ENCODE data around the gene SLC2A11.
A peak's percentile ranks its signal among the peaks of the same experiment; 100 is the strongest.
"Not testable (repeated sequence)": the region's sequence is repeated elsewhere in the genome, so short reads cannot be mapped to it uniquely, and the experiment has no call there.

The SLC2A11 gene

DNA sequence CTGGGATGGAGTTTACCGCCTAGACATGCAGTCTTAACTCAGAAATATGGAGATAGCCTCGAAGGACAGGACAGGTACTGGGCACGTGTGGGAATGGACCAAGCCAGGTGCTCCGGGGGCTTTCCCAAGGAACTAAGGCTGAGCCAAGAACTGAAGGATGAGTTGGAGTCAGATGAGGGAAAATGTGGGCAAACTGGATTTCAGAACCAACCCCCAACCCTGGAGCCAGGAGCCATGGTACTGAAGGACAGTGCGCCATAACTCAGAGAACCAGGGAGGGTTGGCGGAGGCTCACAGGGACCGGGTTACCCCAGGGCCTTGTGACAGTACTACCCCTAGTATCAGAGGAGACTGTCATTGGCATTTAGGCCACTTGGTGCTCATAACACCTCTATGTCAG, 34.1 kb downstream of the SLC2A11 start:
- no peak for DNase-seq (ENCODE audit: low read depth in 2 of 2)

DNA sequence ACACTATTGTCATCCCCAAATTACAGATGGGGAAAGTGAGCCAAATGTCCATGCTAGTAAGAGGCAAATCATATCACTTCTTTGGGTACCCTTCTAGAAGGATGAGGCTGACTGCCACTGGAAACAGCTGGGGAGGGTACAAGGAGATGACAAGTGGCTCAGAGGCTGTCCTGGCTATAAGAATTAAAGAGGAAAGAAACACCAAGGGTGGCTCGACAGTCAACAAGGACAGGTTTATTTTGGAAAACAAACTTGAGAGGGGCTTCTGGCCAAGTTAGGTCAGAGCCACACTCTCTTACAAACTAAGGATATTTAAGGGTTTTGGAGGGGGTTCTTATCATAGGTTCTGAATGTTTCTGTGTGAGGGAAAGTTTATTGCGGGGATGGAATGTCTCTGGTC, 34.5 kb downstream of the SLC2A11 start:
- DNase-seq (ENCODE audit: low read depth in 2 of 2) = no peak

DNA sequence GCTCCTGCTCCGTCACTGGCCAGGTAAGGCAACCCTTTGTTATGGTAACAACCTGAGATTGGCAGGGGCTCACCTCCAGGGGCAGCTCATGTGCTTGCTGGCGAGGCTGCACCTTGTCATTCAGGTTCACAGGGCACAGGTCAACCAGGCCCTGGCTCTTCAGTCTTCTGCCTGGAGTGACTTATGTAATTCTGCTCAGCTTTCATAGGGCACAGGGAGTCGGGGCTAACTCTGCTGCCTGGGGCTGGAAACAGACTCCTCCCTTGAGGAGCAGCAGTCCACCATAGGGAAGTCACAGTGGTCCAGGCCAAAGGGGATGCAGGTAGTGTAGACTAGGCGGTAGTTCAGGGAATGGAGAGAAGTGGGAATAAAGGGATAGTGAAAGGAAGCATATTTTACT, 35.0 kb downstream of the SLC2A11 start:
- DNase-seq (ENCODE audit: low read depth in 2 of 2) = no peak

DNA sequence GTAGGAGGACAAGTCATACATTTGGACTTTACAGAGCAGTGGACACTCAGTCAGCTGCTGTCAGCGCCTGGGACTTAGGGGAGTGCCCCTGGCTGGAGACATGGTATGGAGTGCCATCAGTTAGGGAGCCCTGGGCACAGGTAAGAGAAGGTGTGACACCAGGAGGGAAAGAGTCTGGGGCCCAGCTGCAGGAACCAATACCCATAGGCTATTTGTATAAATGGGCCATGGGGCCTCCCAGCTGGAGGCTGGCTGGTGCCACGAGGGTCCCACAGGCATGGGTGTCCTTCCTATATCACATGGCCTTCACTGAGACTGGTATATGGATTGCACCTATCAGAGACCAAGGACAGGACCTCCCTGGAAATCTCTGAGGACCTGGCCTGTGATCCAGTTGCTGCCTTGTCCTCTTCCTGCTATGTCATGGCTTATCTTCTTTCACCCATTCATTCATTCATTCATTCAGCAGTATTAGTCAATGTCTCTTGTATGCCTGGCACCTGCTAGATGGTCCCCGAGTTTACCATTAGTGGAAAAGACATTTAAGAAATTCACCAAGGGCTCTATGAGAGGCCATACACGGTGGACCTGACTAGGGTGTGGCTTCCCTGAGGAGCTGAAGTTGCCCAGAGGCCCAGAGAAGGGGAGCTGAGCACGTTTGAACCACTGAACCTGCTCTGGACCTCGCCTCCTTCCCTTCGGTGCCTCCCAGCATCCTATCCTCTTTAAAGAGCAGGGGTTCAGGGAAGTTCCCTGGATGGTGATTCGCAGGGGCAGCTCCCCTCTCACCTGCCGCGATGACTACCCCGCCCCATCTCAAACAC, 35.7 kb downstream of the SLC2A11 start:
- DNase-seq (ENCODE audit: low read depth in 2 of 2) = no peak

DNA sequence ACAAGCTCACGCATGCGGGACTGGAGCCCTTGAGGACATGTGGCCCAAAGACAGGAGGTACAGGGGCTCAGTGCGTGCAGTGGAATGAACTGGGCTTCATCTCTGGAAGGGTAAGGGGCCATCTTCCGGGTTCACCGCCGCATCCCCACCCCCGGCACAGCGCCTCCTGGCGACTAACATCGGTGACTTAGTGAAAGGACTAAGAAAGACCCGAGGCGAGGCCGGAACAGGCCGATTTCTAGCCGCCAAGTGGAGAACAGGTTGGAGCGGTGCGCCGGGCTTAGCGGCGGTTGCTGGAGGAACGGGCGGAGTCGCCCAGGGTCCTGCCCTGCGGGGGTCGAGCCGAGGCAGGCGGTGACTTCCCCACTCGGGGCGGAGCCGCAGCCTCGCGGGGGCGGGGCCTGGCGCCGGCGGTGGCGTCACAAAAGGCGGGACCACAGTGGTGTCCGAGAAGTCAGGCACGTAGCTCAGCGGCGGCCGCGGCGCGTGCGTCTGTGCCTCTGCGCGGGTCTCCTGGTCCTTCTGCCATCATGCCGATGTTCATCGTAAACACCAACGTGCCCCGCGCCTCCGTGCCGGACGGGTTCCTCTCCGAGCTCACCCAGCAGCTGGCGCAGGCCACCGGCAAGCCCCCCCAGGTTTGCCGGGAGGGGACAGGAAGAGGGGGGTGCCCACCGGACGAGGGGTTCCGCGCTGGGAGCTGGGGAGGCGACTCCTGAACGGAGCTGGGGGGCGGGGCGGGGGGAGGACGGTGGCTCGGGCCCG, 36.5 kb downstream of the SLC2A11 start, which contains the start of gene MIF:
MIF (plus strand) TSS at position 439 of the 765 bp plus-strand sequence; CDS start at position 531, 92 bp downstream.
- DNase-seq (ENCODE audit: low read depth in 2 of 2) = peak; percentile 89 to 95

DNA sequence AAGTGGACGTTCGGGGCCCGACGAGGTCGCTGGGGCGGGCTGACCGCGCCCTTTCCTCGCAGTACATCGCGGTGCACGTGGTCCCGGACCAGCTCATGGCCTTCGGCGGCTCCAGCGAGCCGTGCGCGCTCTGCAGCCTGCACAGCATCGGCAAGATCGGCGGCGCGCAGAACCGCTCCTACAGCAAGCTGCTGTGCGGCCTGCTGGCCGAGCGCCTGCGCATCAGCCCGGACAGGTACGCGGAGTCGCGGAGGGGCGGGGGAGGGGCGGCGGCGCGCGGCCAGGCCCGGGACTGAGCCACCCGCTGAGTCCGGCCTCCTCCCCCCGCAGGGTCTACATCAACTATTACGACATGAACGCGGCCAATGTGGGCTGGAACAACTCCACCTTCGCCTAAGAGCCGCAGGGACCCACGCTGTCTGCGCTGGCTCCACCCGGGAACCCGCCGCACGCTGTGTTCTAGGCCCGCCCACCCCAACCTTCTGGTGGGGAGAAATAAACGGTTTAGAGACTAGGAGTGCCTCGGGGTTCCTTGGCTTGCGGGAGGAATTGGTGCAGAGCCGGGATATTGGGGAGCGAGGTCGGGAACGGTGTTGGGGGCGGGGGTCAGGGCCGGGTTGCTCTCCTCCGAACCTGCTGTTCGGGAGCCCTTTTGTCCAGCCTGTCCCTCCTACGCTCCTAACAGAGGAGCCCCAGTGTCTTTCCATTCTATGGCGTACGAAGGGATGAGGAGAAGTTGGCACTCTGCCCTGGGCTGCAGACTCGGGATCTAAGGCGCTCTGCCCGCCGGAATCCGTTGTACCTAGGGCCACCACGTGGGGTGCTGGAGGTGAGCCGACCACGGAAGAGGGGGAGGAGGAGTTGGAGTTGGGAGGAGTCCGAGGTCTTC, 37.3 kb downstream of the SLC2A11 start:
- DNase-seq (ENCODE audit: low read depth in 2 of 2) = peak; percentile 39 to 45

DNA sequence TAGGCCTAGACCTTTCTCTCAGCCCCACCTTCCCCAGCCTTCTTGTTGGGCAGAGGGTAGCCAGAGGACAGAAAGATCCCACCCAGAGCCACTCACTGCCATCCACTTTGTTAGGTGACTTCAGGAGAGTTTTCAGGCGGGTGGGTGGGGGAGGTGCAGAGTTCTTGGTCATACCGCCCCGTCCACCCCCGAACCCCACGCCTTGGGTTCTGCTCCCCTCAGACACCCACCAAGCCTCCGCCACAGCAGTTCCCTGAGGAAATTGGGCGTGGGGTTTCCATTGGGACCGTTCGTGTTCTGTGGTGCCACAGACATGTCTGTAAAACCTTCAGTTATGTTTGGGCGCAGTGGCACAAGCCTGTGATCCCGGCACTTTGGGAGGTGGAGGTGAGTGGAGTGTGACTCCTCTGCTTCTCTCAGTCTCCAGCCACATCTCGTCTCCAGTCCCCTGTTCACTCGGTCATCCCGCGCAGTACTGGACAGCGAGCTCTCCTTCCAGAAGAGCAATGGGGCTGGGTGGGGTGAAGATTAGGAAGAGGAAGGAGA, 38.0 kb downstream of the SLC2A11 start:
- DNase-seq (ENCODE audit: low read depth in 2 of 2) = no peak

DNA sequence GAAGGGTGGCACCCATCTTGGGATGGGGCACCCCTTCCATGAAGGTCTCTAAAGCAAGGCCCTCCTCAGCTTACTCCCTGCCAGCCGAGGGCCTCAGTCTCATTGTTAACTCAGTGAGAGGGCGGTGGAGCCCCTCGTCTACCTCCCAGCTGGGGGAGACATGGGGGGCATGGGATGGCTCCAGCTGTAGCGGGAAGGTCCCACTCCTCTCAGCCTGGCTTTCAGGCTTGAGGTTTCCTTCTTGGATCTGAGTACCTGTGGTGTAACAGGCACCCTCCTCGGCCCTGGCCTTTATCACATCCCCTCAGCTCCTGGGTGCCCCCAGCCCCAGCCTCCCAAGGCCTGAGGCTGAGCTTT, 38.5 kb downstream of the SLC2A11 start:
- DNase-seq (ENCODE audit: low read depth in 2 of 2) = no peak

DNA sequence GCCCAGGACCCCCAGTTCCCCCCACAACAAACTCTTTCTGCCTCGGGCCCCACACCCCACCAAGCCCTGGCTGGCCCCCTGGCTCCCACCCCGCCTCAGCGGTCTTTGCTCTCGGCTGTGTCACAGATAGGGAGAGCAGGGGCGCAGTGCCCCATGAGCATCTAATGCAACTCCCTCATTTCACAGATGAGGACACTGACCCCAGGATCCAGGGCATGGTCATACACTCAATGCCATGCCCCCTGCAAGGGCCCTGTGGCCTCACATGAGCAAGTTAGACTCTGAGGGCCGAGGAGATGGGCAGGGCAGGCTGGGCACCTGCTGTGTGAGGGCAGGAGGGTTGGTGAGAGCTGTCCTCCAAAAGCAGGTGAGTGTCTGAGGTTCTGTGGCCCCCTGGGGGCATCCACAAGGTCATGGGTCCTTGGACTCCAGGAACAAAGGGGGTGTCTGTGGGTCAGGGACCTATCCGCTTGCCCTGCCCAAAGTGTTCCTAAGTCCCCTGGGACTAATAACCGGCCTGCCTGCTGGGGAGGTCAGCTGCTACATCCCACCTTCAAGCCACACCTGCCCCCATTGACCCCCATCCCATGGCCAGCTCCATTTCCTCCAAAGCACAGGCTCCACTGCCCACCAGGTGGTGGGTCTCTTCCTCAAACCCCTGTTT, 39.0 kb downstream of the SLC2A11 start:
- DNase-seq (ENCODE audit: low read depth in 2 of 2) = no peak

DNA sequence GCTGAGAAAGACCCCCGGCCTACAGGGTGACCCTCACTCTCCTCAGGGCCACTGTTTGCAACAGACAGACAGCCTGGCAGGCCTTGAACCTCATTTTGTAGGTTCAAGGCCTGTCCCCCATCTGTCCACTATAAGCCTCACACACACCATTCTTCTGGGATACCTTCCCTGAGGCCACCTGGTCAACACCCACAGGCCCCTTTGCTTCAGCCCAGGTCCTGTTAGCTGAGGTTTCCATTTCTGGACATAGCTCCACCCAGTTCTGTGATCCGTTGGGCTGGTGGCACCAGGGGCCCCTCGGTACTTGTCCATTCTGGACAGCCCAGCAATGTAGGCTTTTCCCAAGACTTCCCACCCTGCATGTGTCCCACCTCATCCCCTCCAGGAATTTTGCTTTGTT, 39.6 kb downstream of the SLC2A11 start:
- DNase-seq (ENCODE audit: low read depth in 2 of 2) = no peak

DNA sequence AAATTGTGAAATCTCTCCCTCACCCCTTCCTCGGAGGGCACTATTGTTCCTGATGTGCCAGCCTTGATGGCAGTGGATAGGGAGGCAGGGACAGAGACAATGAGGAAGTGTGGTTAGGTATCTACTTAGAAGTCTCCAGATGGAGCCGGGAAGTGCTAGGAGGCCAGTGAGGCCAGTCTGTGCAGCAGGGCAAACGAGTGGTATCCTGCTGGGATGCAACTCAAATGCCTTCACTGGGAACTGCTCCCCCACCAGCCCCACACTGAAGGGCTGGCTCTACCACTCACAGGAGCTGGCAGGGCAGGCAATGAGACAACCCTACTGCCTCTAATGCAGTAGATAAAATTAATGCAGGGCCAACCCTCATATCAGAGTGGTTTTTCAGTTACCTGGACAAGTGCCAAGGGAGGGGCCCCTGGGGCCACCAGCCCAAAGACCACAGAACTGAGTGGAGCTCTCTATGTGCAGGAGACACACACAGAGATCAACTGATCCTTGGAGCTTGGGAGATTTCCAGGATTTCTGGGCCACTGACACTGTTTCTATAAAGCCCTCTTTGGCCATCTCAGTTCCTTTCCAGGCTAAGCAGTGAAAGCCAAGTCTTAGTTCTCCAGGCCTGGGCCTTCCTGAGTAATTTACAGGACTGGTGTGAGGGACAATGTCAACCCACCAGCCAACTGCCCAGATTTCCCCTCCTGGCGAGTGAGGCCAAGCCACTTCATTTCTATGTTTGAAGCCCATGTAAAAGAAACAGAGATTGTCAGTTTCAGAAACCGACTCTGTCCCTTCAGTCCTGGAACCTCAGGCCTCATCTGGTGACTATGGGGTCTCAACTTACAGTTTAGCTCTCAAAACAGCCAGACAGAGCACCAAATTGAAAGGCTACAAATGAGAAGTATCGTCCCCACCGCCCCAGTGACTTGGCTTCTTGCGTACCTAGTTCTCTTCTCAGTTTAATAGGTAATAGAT, 40.6 kb downstream of the SLC2A11 start:
- no peak for DNase-seq (ENCODE audit: low read depth in 2 of 2)

DNA sequence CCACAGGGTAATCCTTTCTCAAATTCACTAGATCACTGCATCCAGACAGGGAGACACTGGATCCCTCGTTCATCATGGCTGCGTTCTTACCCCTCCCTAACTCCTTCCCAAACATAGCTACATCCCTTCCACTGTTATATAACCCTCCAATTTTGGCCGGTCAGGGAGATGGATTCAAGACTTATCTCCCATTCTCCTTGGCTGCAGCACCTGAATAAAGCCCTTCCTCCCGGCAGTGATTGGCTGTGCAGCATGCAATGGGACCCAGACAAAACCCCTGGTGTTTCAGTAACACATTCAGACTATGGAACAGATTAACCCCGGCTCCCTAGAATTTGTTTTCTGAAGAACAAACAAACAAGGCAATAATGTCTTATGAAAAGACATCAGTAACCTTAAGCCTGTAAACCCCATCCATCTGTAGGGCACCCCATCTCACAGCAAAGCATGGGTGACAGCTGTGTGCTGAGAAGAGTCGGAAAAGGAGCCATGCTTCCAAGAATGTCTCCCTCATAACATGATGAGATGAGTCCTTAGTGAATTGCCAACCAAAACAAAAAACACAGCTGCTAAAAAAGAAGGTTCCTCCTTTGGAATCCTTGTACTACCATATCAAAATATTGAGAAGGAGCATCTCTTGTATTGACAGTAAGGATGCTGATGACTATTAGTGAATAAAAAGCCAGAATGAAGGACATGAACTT, 41.5 kb downstream of the SLC2A11 start:
- DNase-seq (ENCODE audit: low read depth in 2 of 2) = no peak

DNA sequence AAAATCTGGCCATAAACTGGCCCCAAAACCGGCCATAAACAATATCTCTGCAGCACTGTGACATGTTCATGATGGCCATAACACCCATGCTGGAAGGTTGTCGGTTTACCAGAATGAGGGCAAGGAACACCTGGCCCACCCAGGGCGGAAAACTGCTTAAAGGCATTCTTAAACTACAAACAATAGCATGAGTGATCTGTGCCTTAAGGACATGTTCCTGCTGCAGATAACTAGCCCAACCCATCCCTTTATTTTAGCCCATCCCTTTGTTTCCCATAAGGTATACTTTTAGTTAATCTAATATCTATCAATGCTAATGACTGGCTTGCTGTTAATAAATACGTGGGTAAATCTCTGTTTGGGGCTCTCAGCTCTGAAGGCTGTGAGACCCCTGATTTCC, 42.6 kb downstream of the SLC2A11 start:
- DNase-seq (ENCODE audit: low read depth in 2 of 2) = not testable (repeated sequence)

DNA sequence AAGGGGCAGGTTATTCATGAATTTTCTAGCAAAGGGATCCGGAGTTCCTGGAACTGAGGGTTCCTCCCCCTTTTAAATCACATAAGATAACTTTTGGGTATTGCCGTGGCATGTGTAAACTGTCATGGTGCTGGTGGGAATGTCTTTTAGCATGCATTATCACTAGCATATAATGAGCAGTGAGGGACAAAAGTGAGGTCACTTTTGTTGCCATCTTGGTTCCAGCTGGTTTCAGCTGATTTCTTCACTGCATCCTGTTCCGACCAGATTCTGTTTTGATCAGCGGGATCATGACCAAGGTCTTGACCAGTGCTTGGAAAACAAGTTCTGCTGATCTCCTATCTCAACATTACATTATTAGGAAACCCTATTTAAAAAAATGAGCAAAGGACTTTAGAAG, 43.9 kb downstream of the SLC2A11 start:
- no peak for DNase-seq (ENCODE audit: low read depth in 2 of 2)

DNA sequence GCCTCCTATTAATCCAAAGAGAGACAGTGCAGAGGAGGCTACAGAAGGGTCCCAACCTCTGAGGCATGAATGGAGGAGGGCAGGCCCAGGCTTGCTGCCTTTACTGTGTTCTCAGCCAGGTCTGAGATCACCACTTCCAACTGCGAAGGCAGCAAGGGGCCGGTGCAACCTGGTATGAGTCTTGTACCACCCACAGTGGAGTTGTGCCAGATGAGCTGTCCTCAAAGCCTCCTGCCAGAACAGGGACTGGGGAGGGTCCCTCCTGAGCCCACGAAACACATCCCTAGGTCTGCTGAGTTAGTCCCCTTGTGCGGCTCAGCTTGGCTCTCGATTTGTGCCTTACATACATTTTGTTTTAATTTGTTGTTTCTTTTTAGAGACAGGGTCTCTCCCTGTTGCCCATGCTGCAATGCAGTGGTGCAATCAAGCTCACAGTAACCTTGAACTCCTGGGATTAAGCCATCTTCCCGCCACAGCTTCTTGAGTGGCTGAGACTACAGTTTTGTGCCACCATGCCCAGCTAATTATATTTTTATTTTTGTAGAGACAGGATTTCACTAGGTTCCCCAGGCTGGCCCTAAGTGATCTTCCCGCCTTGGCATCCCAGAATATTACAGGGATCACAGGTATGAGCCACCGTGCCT, 45.8 kb downstream of the SLC2A11 start:
- DNase-seq (ENCODE audit: low read depth in 2 of 2) = no peak

DNA sequence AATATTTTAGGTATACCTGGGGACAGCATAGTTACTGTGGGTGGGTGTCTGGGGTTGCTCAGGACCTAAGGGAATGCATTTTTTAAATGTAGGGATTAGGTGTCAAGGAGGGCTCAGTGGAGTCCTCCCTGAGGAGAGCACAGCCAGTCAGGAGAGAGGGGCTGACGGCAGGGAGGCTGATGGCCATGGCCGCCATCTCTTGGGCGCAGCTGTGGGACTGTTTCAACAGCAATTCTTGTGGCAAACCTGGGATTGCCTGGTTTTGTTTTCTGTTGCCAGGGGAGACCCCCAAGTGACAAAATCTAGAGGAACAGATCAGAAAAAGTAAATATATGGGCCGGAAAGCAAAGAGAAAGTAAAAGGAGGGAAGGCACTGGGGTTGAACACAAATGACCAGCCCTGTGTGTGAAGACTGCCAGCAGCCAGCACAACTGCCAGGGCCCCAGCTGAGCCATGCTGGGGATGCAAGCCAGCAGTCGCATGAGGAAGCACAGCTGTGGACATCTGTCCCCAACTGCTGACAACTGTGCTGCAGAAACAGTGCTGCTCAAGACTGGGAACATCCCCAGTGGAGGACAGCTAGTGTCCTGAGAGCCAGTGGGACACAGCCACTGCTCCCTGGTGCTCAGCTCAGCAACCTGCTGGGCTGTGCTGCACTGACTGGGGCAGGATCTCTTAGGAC, 47.0 kb downstream of the SLC2A11 start:
- DNase-seq (ENCODE audit: low read depth in 2 of 2) = no peak

DNA sequence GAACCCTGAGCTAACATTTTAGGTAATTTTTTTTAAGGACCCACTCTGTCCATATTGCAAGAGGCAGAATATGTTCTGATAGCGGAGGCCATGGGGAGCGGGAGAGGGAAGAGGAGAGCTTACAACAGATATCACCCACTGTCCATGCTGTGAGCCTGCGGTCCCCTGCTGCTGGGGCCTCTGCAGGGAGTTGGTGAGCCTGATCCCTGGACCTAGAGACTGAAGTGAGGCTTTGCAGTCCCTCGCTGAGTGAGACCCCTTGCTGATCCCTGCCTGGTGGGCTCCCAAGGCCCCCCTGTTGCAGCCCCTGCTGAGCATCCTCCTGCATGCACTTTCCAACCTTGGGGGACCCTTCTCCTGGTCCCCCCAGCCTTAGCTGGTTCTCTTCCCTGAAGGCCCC, 49.0 kb downstream of the SLC2A11 start:
- DNase-seq (ENCODE audit: low read depth in 2 of 2) = no peak

DNA sequence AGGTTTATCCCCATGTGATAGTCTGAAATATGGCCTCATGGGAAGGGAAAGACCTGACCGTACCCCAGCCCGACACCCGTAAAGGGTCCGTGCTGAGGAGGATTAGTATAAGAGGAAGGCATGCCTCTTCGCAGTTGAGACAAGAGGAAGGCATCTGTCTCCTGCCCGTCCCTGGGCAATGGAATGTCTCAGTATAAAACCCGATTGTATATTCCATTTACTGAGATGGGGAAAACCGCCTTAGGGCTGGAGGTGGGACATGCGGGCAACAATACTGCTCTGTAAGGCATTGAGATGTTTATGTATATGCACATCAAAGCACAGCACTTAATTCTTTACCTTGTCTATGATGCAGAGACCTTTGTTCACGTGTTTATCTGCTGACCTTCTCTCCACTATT, 49.7 kb downstream of the SLC2A11 start:
- not testable (repeated sequence) for DNase-seq (ENCODE audit: low read depth in 2 of 2)
